ENCODE data around the gene CLSTN1. TPM values are rescaled to one million over a fixed set of nuclear protein-coding genes. Genes with fewer than 3 reads are reported as not detected.

The CLSTN1 gene
- total RNA-seq, 1 experiment from 2014 or later: 99.3 TPM

DNA sequence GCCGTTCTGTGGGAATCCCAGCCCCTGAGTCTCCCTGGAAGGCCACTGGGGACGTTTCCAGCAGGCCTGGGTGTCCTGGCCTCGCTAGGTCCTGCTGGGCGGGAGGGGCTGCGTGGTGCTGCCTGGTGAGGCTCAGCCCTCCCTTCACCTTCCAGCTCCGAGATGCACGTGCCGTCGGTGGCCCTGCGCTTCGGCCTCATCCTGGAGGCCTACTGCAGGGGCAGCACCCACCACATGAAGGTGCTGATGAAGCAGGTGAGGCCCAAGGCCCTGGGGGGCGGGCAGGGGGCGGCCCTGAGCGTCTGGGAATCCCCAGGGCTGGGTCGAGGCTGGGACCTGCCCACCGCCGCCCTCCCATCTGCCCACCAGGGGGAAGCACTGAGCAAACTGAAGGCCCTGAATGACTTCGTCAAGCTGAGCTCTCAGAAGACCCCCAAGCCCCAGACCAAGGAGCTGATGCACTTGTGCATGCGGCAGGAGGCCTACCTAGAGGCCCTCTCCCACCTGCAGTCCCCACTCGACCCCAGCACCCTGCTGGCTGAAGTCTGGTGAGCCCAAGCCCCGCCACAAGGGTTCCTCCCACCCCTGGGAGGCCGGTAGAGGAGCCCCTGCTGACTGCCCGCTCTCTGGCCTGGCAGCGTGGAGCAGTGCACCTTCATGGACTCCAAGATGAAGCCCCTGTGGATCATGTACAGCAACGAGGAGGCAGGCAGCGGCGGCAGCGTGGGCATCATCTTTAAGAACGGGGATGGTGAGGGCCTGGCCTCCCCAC, 102.0 kb downstream of the CLSTN1 start:
- H3K36me3 Mint-ChIP-seq (ENCODE audit: insufficient read depth, unreplicated experiment): peaks cover 3% of the 10 kb centered on the region
- DNase-seq: peak; percentile 50
- no TSS peak for BruUV-seq (replicated peaks)
- no peak overlapping the region for H3K4me3 Mint-ChIP-seq (ENCODE audit: low read depth, unreplicated experiment)
- H3K27me3 Mint-ChIP-seq (ENCODE audit: unreplicated experiment): no peaks in the 10 kb centered on the region
- no peaks in the 10 kb centered on the region for H3K9me3 Mint-ChIP-seq (ENCODE audit: low read depth, unreplicated experiment)
- TF ChIP-seq, protein P1, sequence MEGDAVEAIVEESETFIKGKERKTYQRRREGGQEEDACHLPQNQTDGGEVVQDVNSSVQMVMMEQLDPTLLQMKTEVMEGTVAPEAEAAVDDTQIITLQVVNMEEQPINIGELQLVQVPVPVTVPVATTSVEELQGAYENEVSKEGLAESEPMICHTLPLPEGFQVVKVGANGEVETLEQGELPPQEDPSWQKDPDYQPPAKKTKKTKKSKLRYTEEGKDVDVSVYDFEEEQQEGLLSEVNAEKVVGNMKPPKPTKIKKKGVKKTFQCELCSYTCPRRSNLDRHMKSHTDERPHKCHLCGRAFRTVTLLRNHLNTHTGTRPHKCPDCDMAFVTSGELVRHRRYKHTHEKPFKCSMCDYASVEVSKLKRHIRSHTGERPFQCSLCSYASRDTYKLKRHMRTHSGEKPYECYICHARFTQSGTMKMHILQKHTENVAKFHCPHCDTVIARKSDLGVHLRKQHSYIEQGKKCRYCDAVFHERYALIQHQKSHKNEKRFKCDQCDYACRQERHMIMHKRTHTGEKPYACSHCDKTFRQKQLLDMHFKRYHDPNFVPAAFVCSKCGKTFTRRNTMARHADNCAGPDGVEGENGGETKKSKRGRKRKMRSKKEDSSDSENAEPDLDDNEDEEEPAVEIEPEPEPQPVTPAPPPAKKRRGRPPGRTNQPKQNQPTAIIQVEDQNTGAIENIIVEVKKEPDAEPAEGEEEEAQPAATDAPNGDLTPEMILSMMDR (IDR thresholded peaks at IDR 0.05; ENCODE audit: unreplicated experiment): peak; percentile 41
- no peak overlapping the region for H3K27ac Mint-ChIP-seq (ENCODE audit: unreplicated experiment)
- intact Hi-C loops (cut with micrococcal nuclease; ENCODE audit: unreplicated experiment): loop anchor here (10.0 kb wide), 1 partner anchor 143 kb away; no protein-coding TSS in a partner anchor
- H3K4me1 Mint-ChIP-seq (ENCODE audit: low read depth, unreplicated experiment): no peaks in the 10 kb centered on the region
- CTCF ChIA-PET: interaction anchor here (0.5 kb wide), 1 partner anchor 95 kb away, joined by 7 read pairs; no protein-coding TSS in a partner anchor

DNA sequence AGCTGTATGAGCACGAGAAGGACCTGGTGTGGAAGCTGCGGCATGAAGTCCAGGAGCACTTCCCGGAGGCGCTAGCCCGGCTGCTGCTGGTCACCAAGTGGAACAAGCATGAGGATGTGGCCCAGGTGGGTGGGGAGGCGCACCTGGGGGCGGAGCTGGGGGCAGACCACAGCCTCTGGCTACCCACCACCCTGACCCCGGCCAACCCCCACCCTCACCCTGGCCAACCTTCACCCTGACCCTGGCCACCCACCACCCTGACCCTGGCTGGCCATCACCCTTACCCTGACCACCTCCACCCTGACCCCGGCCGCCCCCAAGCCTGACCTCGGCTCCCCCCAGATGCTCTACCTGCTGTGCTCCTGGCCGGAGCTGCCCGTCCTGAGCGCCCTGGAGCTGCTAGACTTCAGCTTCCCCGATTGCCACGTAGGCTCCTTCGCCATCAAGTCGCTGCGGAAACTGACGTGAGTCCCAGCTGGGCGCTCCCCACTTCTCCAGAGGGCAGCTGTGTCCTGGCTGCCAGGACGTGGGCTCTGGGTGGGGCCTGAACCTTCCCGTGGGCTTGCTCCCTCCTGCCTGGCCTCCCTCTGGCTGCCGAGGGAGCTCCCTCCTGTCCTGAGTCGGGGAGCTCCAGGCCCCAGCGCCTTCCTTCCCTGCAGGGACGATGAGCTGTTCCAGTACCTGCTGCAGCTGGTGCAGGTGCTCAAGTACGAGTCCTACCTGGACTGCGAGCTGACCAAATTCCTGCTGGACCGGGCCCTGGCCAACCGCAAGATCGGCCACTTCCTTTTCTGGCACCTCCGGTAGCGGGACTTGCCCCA, 102.8 kb downstream of the CLSTN1 start:
- no peak for DNase-seq
- TF ChIP-seq, protein P1 (IDR thresholded peaks at IDR 0.05; ENCODE audit: unreplicated experiment): no peak
- H3K27ac Mint-ChIP-seq (ENCODE audit: unreplicated experiment): no peak overlapping the region
- no peak overlapping the region for H3K4me3 Mint-ChIP-seq (ENCODE audit: low read depth, unreplicated experiment)
- BruUV-seq (replicated peaks): no TSS peak
- CTCF ChIA-PET: no interaction called here
- peaks cover 3% of the 10 kb centered on the region for H3K36me3 Mint-ChIP-seq (ENCODE audit: insufficient read depth, unreplicated experiment)
- H3K4me1 Mint-ChIP-seq (ENCODE audit: low read depth, unreplicated experiment): no peaks in the 10 kb centered on the region
- H3K9me3 Mint-ChIP-seq (ENCODE audit: low read depth, unreplicated experiment): no peaks in the 10 kb centered on the region
- intact Hi-C loops (cut with micrococcal nuclease; ENCODE audit: unreplicated experiment): loop anchor here (10.0 kb wide), 1 partner anchor 144 kb away; no protein-coding TSS in a partner anchor
- H3K27me3 Mint-ChIP-seq (ENCODE audit: unreplicated experiment): no peaks in the 10 kb centered on the region

GRCh38 chr1:9719978-9720722, 103.6 kb downstream of the CLSTN1 start:
- BruUV-seq (replicated peaks): no TSS peak
- TF ChIP-seq, protein P1 (IDR thresholded peaks at IDR 0.05; ENCODE audit: unreplicated experiment): no peak

DNA sequence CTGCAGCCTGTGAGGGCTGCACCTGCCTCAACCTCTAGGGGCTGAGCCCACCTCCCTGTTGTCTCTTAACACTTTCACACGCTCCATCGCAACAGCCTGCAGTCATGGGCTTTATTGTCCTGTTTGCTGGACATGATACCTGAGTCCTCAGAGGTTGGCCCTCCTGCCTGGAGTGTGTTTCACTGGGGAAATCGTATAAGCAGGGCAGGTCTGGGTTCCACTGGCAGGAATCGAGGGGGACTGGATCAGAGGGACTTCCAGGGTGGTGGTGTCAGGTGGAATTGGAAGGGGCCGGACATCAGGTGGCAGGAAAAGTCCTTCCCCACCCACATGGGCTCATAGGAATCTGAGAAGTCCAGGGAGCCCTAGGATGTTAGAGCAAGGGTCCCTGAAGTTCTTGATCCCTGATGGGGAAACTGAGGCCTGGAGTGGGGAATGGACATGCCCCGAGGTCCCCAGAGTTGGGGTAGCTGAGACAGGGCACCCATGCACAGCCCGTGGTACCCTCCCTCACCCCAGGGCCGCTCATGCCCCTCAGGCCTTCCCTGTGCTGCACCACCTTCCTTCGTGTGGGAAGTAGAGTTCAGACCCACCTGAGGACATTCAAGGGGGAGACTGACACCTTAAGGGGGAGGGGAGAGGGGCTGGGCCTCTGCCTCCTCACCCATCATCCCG, 105.6 kb downstream of the CLSTN1 start:
- H3K4me1 Mint-ChIP-seq (ENCODE audit: low read depth, unreplicated experiment): no peaks in the 10 kb centered on the region
- TF ChIP-seq, protein P1 (IDR thresholded peaks at IDR 0.05; ENCODE audit: unreplicated experiment): no peak
- CTCF ChIA-PET: interaction anchor here (1.2 kb wide), 1 partner anchor 16 kb away, joined by 4 read pairs; no protein-coding TSS in a partner anchor
- H3K27ac Mint-ChIP-seq (ENCODE audit: unreplicated experiment): no peak overlapping the region
- intact Hi-C loops (cut with micrococcal nuclease; ENCODE audit: unreplicated experiment): no loop called here
- H3K4me3 Mint-ChIP-seq (ENCODE audit: low read depth, unreplicated experiment): no peak overlapping the region
- no peak for DNase-seq
- no peaks in the 10 kb centered on the region for H3K27me3 Mint-ChIP-seq (ENCODE audit: unreplicated experiment)
- H3K36me3 Mint-ChIP-seq (ENCODE audit: insufficient read depth, unreplicated experiment): peaks cover 3% of the 10 kb centered on the region
- H3K9me3 Mint-ChIP-seq (ENCODE audit: low read depth, unreplicated experiment): no peaks in the 10 kb centered on the region
- no TSS peak for BruUV-seq (replicated peaks)

More at GRCh38 chr1:9719978-9720722, 103.6 kb downstream of the CLSTN1 start:
- Mint-ChIP-seq H3K27me3 (ENCODE audit: unreplicated experiment) (no peaks in the 10 kb centered on the region), H3K27ac (ENCODE audit: unreplicated experiment) (no peak overlapping the region), H3K4me3 (ENCODE audit: low read depth, unreplicated experiment) (no peak overlapping the region), H3K4me1 (ENCODE audit: low read depth, unreplicated experiment) (no peaks in the 10 kb centered on the region), H3K36me3 (ENCODE audit: insufficient read depth, unreplicated experiment) (peaks cover 3% of the 10 kb centered on the region), H3K9me3 (ENCODE audit: low read depth, unreplicated experiment) (no peaks in the 10 kb centered on the region)
- intact Hi-C loops (cut with micrococcal nuclease; ENCODE audit: unreplicated experiment): loop anchor here (10.0 kb wide), 1 partner anchor 145 kb away; no protein-coding TSS in a partner anchor
- CTCF ChIA-PET: no interaction called here
- no peak for DNase-seq

Measured in Calu3 (cell line).